Measurements from ENCODE around the gene SH3RF1. TPM values are rescaled to one million over a fixed set of nuclear protein-coding genes. Genes with fewer than 3 reads are reported as not detected.

Gene SH3RF1
- total and polyA plus RNA-seq, 2 experiments from 2014 or later, result 7.8 to 12.4 TPM

DNA sequence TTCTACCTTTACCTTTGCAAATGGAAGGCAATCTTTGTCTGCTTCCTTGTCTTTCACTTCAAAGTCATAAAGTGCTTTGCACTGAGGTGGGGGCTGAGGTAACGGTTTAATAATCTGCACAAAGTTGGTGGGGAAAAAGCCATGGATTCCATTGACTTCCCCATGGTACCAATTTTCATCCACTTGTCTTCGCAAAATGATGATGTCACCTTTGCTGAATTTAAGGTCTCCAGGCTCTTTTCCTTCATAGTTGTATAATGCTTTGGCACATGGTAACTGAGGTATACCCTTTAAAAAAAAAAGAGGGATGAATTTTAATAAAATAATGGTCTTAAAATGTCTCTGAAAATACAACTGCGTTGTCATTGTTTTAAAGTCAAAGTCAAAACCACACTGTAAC is 114.4 kb downstream of the SH3RF1 start:
- Histone ChIP-seq H2AFZ (no peak overlapping the region), H3K9me2 (ENCODE audit: insufficient read depth) (no peaks in the 10 kb centered on the region), H3K36me3 (ENCODE audit: insufficient read depth) (no peaks in the 10 kb centered on the region), H3K4me3 (no peak overlapping the region), H3F3A (replicated peaks; ENCODE audit: low read depth) (no peaks in the 10 kb centered on the region), H3K27me3 (ENCODE audit: insufficient read depth) (no peaks in the 10 kb centered on the region), H3K4me2 (no peak overlapping the region), H3K79me2 (replicated peaks; ENCODE audit: insufficient read depth) (peaks cover 12% of the 10 kb centered on the region; the same call in 1 of the 2 replicates), H3K27ac (ENCODE audit: low read depth) (no peak overlapping the region), H4K20me1 (replicated peaks; ENCODE audit: insufficient read depth) (0 out of 2 replicates have a peak, but pooled peaks cover 4% of the 10 kb centered on the region), H3K4me1 (ENCODE audit: insufficient read depth) (peaks cover 16% of the 10 kb centered on the region)
- TF ChIP-seq, protein P1, sequence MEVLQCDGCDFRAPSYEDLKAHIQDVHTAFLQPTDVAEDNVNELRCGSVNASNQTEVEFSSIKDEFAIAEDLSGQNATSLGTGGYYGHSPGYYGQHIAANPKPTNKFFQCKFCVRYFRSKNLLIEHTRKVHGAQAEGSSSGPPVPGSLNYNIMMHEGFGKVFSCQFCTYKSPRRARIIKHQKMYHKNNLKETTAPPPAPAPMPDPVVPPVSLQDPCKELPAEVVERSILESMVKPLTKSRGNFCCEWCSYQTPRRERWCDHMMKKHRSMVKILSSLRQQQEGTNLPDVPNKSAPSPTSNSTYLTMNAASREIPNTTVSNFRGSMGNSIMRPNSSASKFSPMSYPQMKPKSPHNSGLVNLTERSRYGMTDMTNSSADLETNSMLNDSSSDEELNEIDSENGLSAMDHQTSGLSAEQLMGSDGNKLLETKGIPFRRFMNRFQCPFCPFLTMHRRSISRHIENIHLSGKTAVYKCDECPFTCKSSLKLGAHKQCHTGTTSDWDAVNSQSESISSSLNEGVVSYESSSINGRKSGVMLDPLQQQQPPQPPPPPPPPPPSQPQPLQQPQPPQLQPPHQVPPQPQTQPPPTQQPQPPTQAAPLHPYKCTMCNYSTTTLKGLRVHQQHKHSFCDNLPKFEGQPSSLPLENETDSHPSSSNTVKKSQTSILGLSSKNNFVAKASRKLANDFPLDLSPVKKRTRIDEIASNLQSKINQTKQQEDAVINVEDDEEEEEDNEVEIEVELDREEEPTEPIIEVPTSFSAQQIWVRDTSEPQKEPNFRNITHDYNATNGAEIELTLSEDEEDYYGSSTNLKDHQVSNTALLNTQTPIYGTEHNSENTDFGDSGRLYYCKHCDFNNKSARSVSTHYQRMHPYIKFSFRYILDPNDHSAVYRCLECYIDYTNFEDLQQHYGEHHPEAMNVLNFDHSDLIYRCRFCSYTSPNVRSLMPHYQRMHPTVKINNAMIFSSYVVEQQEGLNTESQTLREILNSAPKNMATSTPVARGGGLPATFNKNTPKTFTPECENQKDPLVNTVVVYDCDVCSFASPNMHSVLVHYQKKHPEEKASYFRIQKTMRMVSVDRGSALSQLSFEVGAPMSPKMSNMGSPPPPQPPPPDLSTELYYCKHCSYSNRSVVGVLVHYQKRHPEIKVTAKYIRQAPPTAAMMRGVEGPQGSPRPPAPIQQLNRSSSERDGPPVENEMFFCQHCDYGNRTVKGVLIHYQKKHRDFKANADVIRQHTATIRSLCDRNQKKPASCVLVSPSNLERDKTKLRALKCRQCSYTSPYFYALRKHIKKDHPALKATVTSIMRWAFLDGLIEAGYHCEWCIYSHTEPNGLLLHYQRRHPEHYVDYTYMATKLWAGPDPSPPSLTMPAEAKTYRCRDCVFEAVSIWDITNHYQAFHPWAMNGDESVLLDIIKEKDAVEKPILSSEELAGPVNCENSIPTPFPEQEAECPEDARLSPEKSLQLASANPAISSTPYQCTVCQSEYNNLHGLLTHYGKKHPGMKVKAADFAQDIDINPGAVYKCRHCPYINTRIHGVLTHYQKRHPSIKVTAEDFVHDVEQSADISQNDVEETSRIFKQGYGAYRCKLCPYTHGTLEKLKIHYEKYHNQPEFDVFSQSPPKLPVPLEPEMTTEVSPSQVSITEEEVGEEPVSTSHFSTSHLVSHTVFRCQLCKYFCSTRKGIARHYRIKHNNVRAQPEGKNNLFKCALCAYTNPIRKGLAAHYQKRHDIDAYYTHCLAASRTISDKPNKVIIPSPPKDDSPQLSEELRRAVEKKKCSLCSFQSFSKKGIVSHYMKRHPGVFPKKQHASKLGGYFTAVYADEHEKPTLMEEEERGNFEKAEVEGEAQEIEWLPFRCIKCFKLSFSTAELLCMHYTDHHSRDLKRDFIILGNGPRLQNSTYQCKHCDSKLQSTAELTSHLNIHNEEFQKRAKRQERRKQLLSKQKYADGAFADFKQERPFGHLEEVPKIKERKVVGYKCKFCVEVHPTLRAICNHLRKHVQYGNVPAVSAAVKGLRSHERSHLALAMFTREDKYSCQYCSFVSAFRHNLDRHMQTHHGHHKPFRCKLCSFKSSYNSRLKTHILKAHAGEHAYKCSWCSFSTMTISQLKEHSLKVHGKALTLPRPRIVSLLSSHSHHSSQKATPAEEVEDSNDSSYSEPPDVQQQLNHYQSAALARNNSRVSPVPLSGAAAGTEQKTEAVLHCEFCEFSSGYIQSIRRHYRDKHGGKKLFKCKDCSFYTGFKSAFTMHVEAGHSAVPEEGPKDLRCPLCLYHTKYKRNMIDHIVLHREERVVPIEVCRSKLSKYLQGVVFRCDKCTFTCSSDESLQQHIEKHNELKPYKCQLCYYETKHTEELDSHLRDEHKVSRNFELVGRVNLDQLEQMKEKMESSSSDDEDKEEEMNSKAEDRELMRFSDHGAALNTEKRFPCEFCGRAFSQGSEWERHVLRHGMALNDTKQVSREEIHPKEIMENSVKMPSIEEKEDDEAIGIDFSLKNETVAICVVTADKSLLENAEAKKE (CRISPR knock-in tag; IDR thresholded peaks at IDR 0.05), result no peak
- TF ChIP-seq, protein P2, sequence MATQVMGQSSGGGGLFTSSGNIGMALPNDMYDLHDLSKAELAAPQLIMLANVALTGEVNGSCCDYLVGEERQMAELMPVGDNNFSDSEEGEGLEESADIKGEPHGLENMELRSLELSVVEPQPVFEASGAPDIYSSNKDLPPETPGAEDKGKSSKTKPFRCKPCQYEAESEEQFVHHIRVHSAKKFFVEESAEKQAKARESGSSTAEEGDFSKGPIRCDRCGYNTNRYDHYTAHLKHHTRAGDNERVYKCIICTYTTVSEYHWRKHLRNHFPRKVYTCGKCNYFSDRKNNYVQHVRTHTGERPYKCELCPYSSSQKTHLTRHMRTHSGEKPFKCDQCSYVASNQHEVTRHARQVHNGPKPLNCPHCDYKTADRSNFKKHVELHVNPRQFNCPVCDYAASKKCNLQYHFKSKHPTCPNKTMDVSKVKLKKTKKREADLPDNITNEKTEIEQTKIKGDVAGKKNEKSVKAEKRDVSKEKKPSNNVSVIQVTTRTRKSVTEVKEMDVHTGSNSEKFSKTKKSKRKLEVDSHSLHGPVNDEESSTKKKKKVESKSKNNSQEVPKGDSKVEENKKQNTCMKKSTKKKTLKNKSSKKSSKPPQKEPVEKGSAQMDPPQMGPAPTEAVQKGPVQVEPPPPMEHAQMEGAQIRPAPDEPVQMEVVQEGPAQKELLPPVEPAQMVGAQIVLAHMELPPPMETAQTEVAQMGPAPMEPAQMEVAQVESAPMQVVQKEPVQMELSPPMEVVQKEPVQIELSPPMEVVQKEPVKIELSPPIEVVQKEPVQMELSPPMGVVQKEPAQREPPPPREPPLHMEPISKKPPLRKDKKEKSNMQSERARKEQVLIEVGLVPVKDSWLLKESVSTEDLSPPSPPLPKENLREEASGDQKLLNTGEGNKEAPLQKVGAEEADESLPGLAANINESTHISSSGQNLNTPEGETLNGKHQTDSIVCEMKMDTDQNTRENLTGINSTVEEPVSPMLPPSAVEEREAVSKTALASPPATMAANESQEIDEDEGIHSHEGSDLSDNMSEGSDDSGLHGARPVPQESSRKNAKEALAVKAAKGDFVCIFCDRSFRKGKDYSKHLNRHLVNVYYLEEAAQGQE (IDR thresholded peaks at IDR 0.05; ENCODE audit: unreplicated experiment), result no peak
- TF ChIP-seq EZH2phosphoT487 (IDR thresholded peaks at IDR 0.05; ENCODE audit: unreplicated experiment) (no peak), EZH2 (IDR thresholded peaks at IDR 0.05; ENCODE audit: low read depth, unreplicated experiment) (no peak), STAT1 (IDR thresholded peaks at IDR 0.05; ENCODE audit: unreplicated experiment) (no peak), JUNB (IDR thresholded peaks at IDR 0.05; ENCODE audit: unreplicated experiment) (no peak), POLR2AphosphoS5 (IDR thresholded peaks at IDR 0.05; ENCODE audit: low read depth) (no peak), CREB1 (CRISPR knock-in tag; IDR thresholded peaks at IDR 0.05; ENCODE audit: low read depth) (no peak), NANOG (IDR thresholded peaks at IDR 0.05; ENCODE audit: borderline replicate concordance) (no peak), ZNF331 (CRISPR knock-in tag; IDR thresholded peaks at IDR 0.05; ENCODE audit: low read depth) (no peak), ZNF114 (CRISPR knock-in tag; IDR thresholded peaks at IDR 0.05) (no peak)
- TF ChIP-seq, protein P3, sequence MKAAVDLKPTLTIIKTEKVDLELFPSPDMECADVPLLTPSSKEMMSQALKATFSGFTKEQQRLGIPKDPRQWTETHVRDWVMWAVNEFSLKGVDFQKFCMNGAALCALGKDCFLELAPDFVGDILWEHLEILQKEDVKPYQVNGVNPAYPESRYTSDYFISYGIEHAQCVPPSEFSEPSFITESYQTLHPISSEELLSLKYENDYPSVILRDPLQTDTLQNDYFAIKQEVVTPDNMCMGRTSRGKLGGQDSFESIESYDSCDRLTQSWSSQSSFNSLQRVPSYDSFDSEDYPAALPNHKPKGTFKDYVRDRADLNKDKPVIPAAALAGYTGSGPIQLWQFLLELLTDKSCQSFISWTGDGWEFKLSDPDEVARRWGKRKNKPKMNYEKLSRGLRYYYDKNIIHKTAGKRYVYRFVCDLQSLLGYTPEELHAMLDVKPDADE (IDR thresholded peaks at IDR 0.05), result no peak
- TF ChIP-seq, protein P4, sequence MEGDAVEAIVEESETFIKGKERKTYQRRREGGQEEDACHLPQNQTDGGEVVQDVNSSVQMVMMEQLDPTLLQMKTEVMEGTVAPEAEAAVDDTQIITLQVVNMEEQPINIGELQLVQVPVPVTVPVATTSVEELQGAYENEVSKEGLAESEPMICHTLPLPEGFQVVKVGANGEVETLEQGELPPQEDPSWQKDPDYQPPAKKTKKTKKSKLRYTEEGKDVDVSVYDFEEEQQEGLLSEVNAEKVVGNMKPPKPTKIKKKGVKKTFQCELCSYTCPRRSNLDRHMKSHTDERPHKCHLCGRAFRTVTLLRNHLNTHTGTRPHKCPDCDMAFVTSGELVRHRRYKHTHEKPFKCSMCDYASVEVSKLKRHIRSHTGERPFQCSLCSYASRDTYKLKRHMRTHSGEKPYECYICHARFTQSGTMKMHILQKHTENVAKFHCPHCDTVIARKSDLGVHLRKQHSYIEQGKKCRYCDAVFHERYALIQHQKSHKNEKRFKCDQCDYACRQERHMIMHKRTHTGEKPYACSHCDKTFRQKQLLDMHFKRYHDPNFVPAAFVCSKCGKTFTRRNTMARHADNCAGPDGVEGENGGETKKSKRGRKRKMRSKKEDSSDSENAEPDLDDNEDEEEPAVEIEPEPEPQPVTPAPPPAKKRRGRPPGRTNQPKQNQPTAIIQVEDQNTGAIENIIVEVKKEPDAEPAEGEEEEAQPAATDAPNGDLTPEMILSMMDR (conservative IDR thresholded peaks at IDR 0.05; ENCODE audit: low read depth in 2 of 2), result no peak
- H3K27ac Mint-ChIP-seq, result no peak overlapping the region
- ATAC-seq (no peak), DNase-seq (ENCODE audit: low spot score) (no peak)
- peaks cover 13% of the 10 kb centered on the region; the same call in 2 of the 3 replicates for H3K4me1 Mint-ChIP-seq
- no peaks in the 10 kb centered on the region; the same call in 2 of the 3 replicates for H3K9me3 Mint-ChIP-seq
- H3K27me3 Mint-ChIP-seq (ENCODE audit: insufficient read depth, low read depth, poor library complexity), result no peaks in the 10 kb centered on the region
- no peak overlapping the region for H3K4me3 Mint-ChIP-seq
- H3K36me3 Mint-ChIP-seq (ENCODE audit: low read depth), result peaks cover 7% of the 10 kb centered on the region; the same call in 2 of the 3 replicates

All from GM23338 (cell line).